ENCODE data around the gene THSD8.

THSD8 gene

DNA sequence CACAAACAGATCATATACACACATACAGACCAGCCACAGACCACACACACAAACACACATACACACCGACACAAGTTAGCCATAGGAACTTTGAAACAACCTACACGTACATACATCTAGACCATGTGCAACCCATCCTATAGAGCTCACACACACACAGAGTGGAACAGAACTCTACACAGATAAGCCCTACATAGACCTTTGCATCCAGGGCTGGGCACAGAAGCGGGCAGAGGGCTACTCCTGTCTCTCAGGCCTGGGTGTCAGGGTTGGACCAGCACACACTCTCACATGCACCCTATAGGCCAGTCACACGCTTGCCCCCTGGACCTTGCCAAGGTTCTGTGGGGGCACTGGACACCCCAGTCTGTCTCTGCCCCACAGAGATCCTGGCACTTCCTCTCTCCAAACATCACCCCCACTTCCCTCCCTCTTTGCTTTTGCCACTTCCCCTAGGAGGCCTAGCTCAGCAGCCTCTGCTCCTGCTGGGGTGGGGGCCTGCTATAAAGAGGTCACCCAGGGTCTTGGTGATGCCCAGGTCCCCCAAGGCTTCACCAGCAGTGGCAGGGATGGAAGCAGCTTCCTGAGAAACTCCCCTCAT lies 16.3 kb upstream of the THSD8 start:
- no peak overlapping the region for H3K4me3 ChIP-seq (ENCODE audit: low read length)
- no peak for TF ChIP-seq ZNF274 (IDR thresholded peaks at IDR 0.05; ENCODE audit: low read depth, low read length)

GRCh38 chr19:12786141-12786870 lies 15.6 kb upstream of the THSD8 start:
- no peak overlapping the region for H3K4me3 ChIP-seq (ENCODE audit: low read length)
- TF ChIP-seq ZNF274 (IDR thresholded peaks at IDR 0.05; ENCODE audit: low read depth, low read length), result no peak

DNA sequence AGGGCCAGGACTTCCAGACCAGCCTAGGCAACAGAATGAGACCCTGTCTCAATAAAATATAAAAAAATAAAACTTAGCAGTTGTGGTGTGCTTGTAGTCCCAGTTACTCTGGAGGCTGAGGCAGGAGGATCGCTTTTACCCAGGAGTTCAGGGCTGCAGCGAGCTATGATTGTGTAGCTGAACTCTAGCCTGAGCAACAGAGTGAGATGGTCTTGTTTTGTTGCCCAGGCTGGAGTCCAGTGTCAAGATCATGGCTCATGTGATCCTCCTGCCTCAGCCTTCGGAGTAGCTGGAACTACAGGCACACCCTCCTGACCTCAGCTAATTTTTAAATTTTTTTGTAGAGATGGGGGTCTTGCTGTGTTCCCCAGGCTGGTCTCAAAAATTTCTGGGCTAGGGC lies 14.9 kb upstream of the THSD8 start:
- TF ChIP-seq ZNF274 (IDR thresholded peaks at IDR 0.05; ENCODE audit: low read depth, low read length), result no peak
- H3K4me3 ChIP-seq (ENCODE audit: low read length), result no peak overlapping the region

DNA sequence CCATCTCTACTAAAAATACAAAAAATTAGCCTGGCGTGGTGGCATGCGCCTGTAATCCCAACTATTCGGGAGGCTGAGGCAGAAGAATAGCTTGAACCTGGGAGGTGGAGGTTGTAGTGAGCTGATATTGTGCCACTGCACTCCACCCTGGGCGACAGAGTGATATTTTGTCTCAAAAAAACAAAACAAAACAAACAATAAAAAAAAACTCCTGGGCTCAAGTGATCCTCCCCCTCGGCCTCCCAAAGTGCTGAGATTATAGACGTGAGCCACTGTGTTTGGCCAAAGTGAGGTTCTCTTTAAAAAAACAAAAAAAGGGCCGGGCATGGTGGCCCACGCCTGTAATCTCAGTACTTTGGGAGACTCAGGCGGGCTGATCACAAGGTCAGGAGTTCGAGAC lies 14.4 kb upstream of the THSD8 start:
- no peak overlapping the region for H3K4me3 ChIP-seq (ENCODE audit: low read length)
- TF ChIP-seq ZNF274 (IDR thresholded peaks at IDR 0.05; ENCODE audit: low read depth, low read length), result no peak

DNA sequence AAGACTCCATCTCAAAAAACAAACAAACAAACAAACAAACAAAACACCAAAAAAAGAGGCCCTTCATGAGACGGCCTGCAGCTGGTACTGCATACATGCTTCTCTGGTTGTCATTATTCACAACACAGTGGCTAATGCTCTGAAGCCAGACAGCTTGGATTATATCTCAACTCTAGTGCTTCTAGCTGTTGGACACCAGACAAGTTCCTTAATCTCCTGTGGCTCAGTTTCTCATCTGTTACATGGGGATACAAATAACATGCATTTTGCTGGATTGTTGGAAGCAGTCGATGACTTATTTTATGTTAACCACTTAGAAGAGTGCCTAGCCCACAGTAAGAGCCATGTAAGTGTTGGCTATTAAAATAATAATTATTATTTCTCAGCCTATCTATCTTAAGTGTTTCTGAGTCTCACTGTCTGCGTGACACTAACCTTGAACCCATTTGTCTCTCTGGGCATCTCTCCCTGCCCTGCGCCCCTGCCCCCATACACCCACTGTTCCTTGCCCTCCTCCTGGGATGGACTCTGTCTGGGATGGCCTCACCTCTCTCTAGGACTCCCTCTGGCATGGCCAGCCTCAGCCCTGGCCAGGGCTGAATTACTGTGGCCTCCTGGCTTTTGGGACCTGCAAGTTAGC lies 13.7 kb upstream of the THSD8 start:
- TF ChIP-seq ZNF274 (IDR thresholded peaks at IDR 0.05; ENCODE audit: low read depth, low read length), result no peak
- peak overlapping the region; percentile 51; the same call in 1 of the 2 replicates for H3K4me3 ChIP-seq (ENCODE audit: low read length)

DNA sequence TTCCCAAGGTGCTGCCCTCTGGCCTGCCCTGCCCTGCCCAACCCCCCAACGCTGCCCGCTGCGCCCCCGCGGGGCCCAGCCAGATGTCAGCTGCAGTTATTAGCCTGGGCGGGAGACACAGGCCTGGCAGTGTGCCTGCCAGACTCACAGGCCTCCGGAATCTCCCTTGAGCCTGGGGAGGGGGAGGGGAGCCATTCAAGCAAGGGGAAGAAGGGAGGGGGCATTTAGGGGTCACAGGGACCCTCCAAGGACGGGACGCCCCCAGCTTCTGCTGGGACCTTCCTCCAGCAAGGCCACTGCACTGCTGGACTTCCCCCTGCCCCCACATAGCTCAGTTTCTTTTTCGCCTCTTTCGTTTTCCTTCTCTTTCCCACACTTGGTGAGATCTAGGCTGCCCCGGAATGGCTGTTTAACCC lies 13.2 kb upstream of the THSD8 start:
- H3K4me3 ChIP-seq (ENCODE audit: low read length), result peak overlapping the region; percentile 51; the same call in 1 of the 2 replicates
- no peak for TF ChIP-seq ZNF274 (IDR thresholded peaks at IDR 0.05; ENCODE audit: low read depth, low read length)

- TF ChIP-seq ZNF274 (IDR thresholded peaks at IDR 0.05; ENCODE audit: low read depth, low read length), result no peak
- peak overlapping the region; percentile 51; the same call in 1 of the 2 replicates for H3K4me3 ChIP-seq (ENCODE audit: low read length)
Measured at GRCh38 chr19:12789098-12789903, 12.6 kb upstream of the THSD8 start.

DNA sequence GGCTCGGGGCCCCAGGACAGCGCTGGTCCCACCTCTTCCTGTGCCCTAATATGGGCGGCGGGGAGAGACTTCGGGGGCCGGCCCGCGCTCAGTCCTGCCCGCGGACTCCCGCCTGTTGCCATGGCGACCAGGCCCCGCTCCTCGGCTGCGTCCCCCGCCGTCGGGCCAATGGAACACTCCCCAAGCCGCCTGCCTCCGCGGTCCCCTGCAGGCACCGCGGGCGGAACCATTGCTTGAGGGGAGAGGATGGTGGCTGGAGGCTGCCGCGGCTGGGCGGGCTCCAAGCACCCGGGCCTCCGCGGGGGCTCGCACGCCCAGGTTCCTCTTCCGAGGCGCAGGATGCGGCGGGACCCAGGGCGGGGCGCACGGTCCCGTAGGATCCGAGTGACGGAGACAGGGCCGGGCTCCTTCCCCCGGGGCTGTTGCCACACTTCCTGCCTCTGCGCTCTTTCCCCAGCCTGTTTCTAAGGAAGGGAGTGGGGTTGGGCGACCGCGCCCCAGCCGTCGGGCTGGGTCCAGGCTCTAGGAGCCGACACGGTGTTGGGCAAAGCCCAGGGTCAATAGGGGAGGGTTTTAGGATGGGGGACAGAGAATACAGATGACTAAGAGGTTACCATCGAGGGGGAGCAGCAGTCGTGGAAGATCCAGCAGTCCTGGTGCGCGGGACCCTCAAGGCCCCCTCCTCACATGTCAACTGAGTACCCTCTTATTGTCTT lies 11.8 kb upstream of the THSD8 start:
- TF ChIP-seq ZNF274 (IDR thresholded peaks at IDR 0.05; ENCODE audit: low read depth, low read length), result no peak
- peak overlapping the region; percentile 31; the same call in 1 of the 2 replicates for H3K4me3 ChIP-seq (ENCODE audit: low read length)

DNA sequence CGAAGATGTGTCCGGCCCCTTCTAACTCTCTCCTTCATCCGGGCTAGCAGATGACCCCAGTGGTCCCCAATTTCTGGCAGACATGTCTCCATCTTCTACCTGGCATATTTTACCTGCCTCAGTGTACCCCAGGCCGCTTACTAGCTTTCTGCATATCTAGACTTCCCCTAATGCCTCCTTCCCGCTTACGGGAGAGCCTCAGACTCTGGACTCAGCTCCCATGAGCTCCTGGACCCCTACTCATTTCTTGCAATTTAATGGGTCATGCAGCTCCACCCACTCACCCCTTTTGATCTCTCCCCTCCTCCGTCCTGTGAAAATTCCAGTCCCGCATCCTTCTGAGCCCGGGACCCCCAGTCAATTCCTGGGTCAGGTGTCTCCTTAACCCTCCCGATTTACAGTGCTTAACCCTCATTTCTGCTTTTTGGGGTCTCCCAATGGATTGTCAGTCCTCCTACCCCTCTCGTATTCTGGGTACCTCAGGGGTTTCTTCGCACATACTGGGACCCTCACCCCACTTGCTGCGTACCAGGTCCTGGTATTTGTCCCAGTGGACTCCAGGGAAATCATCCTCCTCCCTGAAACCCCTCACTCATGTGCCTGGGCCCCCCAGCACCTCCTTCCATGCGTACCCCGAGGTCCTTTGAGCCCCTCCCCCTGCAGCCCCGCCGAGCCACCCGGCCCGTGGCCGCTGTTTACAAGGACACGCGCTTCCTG lies 11.1 kb upstream of the THSD8 start:
- H3K4me3 ChIP-seq (ENCODE audit: low read length), result peak overlapping the region; percentile 31; the same call in 1 of the 2 replicates
- no peak for TF ChIP-seq ZNF274 (IDR thresholded peaks at IDR 0.05; ENCODE audit: low read depth, low read length)

DNA sequence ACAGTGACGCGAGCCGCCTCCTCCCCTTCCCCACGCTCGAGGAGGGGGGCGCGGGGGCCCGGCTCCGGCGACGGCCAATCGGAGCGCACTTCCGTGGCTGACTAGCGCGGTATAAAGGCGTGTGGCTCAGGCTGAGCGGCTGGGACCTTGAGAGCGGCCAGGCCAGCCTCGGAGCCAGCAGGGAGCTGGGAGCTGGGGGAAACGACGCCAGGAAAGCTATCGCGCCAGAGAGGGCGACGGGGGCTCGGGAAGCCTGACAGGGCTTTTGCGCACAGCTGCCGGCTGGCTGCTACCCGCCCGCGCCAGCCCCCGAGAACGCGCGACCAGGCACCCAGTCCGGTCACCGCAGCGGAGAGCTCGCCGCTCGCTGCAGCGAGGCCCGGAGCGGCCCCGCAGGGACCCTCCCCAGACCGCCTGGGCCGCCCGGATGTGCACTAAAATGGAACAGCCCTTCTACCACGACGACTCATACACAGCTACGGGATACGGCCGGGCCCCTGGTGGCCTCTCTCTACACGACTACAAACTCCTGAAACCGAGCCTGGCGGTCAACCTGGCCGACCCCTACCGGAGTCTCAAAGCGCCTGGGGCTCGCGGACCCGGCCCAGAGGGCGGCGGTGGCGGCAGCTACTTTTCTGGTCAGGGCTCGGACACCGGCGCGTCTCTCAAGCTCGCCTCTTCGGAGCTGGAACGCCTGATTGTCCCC lies 10.4 kb upstream of the THSD8 start, which contains the start of gene JUNB:
JUNB (plus strand) TSS at position 142 of the 706 bp plus-strand sequence; CDS start at position 428, 286 bp downstream.
- peak within 1 kb of the TSS; percentile 85 for H3K4me3 ChIP-seq (ENCODE audit: low read length)
- TF ChIP-seq ZNF274 (IDR thresholded peaks at IDR 0.05; ENCODE audit: low read depth, low read length), result no peak

GRCh38 chr19:12792051-12792852 lies 9.6 kb upstream of the THSD8 start:
- H3K4me3 ChIP-seq (ENCODE audit: low read length), result peak overlapping the region; percentile 85
- no peak for TF ChIP-seq ZNF274 (IDR thresholded peaks at IDR 0.05; ENCODE audit: low read depth, low read length)
